ENCODE data around the gene SERPINA10. TPM values are rescaled to one million over a fixed set of nuclear protein-coding genes. Genes with fewer than 3 reads are reported as not detected.
"Not testable (repeated sequence)": the region's sequence is repeated elsewhere in the genome, so short reads cannot be mapped to it uniquely, and the experiment has no call there.

SERPINA10 gene
- total RNA-seq, 6 donors from 2014 or later, result 0.10 TPM; not detected in 5

DNA sequence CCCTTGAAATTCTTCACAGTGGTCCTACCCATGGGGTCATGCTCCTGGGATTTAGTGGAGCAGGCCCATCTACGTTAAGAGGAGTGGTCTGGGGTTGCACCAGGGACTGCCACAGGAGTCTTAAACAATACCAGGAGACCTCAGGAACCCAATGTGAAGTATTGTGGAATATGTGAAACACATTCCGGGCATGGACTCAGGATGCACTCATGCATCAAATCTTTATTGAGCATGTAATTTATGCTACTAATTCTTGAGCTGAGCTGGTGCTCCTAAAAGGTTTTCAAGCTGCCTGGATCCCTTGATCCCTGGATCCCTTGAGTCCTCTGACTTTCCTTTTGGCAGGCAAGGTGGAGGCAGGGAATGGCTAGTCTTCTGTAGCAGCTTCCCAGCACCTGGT, 8.8 kb downstream of the SERPINA10 start:
- Histone ChIP-seq H3K27me3 (no peaks in the 10 kb centered on the region), H3K27ac (no peak overlapping the region), H3K36me3 (no peaks in the 10 kb centered on the region), H3K4me3 (no peak overlapping the region), H3K9me3 (no peaks in the 10 kb centered on the region), H3K4me1 (no peaks in the 10 kb centered on the region)
- DNase-seq (no peak), ATAC-seq (ENCODE audit: low FRiP score in 2 of 2) (no peak)
- no peak for TF ChIP-seq POLR2AphosphoS5 (IDR thresholded peaks at IDR 0.05)
- TF ChIP-seq, protein P1, sequence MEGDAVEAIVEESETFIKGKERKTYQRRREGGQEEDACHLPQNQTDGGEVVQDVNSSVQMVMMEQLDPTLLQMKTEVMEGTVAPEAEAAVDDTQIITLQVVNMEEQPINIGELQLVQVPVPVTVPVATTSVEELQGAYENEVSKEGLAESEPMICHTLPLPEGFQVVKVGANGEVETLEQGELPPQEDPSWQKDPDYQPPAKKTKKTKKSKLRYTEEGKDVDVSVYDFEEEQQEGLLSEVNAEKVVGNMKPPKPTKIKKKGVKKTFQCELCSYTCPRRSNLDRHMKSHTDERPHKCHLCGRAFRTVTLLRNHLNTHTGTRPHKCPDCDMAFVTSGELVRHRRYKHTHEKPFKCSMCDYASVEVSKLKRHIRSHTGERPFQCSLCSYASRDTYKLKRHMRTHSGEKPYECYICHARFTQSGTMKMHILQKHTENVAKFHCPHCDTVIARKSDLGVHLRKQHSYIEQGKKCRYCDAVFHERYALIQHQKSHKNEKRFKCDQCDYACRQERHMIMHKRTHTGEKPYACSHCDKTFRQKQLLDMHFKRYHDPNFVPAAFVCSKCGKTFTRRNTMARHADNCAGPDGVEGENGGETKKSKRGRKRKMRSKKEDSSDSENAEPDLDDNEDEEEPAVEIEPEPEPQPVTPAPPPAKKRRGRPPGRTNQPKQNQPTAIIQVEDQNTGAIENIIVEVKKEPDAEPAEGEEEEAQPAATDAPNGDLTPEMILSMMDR (IDR thresholded peaks at IDR 0.05), result no peak
- TF ChIP-seq EP300 (IDR thresholded peaks at IDR 0.05), result no peak
- no peak for TF ChIP-seq POLR2A (IDR thresholded peaks at IDR 0.05)
- WGBS, 2 donors, result 78 to 88% methylated on average over 2 of the region's 2 CpGs

- Histone ChIP-seq H3K27ac (no peak overlapping the region), H3K4me1 (no peaks in the 10 kb centered on the region), H3K9me3 (no peaks in the 10 kb centered on the region), H3K4me3 (no peak overlapping the region), H3K36me3 (no peaks in the 10 kb centered on the region), H3K27me3 (no peaks in the 10 kb centered on the region)
- DNase-seq, result no peak
- TF ChIP-seq POLR2AphosphoS5 (IDR thresholded peaks at IDR 0.05) (no peak), POLR2A (IDR thresholded peaks at IDR 0.05) (no peak), EP300 (IDR thresholded peaks at IDR 0.05) (no peak)
- TF ChIP-seq, protein P1 (IDR thresholded peaks at IDR 0.05), result no peak
- 93 to 98% methylated on average over 2 of the region's 2 CpGs for WGBS, 2 donors
- ATAC-seq (ENCODE audit: low FRiP score in 2 of 2), result peak in 1 of 2 donors; percentile 64
Measured at GRCh38 chr14:94282991-94283723, 9.9 kb downstream of the SERPINA10 start.

DNA sequence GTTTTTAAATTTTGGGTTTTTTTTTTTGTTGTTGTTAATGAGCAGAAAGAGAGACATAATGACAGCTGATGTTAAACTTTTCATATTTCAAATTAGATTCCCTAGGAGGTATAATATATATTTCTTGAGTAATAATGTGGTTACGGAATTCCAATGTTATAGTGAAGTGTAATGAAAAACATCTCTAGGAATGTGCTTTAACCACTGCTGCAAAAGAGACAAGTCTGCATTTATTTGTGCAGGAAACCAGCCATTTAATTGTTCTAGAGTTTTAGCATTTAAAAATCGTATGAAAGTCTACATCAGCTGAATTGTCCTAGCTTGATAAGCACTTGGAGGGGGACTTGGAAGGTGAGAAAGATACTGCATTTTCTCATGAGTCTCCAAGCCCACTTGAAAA, 14.3 kb downstream of the SERPINA10 start:
- Histone ChIP-seq H3K4me3 (no peak overlapping the region), H3K27me3 (no peaks in the 10 kb centered on the region), H3K4me1 (no peaks in the 10 kb centered on the region), H3K27ac (no peak overlapping the region), H3K9me3 (no peaks in the 10 kb centered on the region), H3K36me3 (no peaks in the 10 kb centered on the region)
- ATAC-seq (ENCODE audit: low FRiP score in 2 of 2) (no peak), DNase-seq (no peak)
- TF ChIP-seq POLR2AphosphoS5 (IDR thresholded peaks at IDR 0.05), result no peak
- no peak for TF ChIP-seq POLR2A (IDR thresholded peaks at IDR 0.05)
- TF ChIP-seq EP300 (IDR thresholded peaks at IDR 0.05), result no peak
- TF ChIP-seq, protein P1 (IDR thresholded peaks at IDR 0.05), result no peak
- 63 to 82% methylated on average over 2 of the region's 2 CpGs for WGBS, 2 donors

GRCh38 chr14:94276898-94277561, 16.0 kb downstream of the SERPINA10 start:
- not testable (repeated sequence) for H3K9me3 ChIP-seq; H3K27me3 ChIP-seq; H3K4me3 ChIP-seq; H3K27ac ChIP-seq; H3K36me3 ChIP-seq; H3K4me1 ChIP-seq; DNase-seq; ATAC-seq (ENCODE audit: low FRiP score in 2 of 2)
- WGBS, 2 donors, result 81 to 88% methylated on average over 11 of the region's 11 CpGs

DNA sequence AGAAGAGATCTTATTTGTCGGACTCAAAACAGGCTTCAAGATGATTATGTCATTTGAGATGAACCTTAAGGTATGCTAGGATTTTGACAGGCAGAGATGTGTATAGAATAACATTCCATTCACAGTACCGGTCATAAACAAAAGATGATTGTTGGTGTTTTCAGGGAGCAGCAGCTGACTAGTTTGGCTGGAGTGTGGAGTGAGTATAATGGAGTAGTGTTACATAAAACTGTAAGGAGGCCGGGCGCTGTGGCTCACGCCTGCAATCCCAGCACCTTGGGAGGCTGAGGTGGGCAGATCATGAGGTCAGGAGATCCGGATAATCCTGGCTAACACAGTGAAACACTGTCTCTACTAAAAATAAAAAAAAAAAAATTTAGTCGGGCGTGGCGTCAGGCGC, 23.9 kb downstream of the SERPINA10 start:
- Histone ChIP-seq H3K36me3 (no peaks in the 10 kb centered on the region), H3K4me1 (no peaks in the 10 kb centered on the region), H3K4me3 (no peak overlapping the region), H3K9me3 (no peaks in the 10 kb centered on the region), H3K27me3 (no peaks in the 10 kb centered on the region), H3K27ac (no peak overlapping the region)
- DNase-seq (no peak), ATAC-seq (ENCODE audit: low FRiP score in 2 of 2) (no peak)
- 78 to 80% methylated on average over 10 of the region's 10 CpGs for WGBS, 2 donors
- TF ChIP-seq, protein P1 (IDR thresholded peaks at IDR 0.05), result no peak
- no peak for TF ChIP-seq POLR2A (IDR thresholded peaks at IDR 0.05)
- no peak for TF ChIP-seq POLR2AphosphoS5 (IDR thresholded peaks at IDR 0.05)
- TF ChIP-seq EP300 (IDR thresholded peaks at IDR 0.05), result no peak

GRCh38 chr14:94268582-94268981, 24.5 kb downstream of the SERPINA10 start:
- not testable (repeated sequence) for H3K36me3 ChIP-seq; H3K4me1 ChIP-seq; DNase-seq; H3K9me3 ChIP-seq; H3K27ac ChIP-seq; H3K4me3 ChIP-seq; H3K27me3 ChIP-seq; ATAC-seq (ENCODE audit: low FRiP score in 2 of 2)
- WGBS, 2 donors, result 80 to 94% methylated on average over 7 of the region's 7 CpGs
